GM12801 (cell line): ENCODE measurements around the gene PDK3.

Experiments used
- CTCF ChIP-seq: IDR thresholded peaks from one replicate; pipeline ENCODE4 v1.5.1; 2011; ENCODE audit warnings: control low read depth; ENCODE audit not compliant: insufficient read length; ENCODE audit errors: extremely low read depth

The PDK3 gene

GRCh38 chrX:24427747-24428019 lies 37.4 kb upstream of the PDK3 start:
- no peak for TF ChIP-seq CTCF

GRCh38 chrX:24428516-24428915 lies 36.6 kb upstream of the PDK3 start:
- no peak for TF ChIP-seq CTCF

GRCh38 chrX:24435060-24435459 lies 30.0 kb upstream of the PDK3 start:
- TF ChIP-seq CTCF = no peak

GRCh38 chrX:24443918-24444317 lies 21.2 kb upstream of the PDK3 start:
- TF ChIP-seq CTCF = no peak

- no peak for TF ChIP-seq CTCF
Observed at GRCh38 chrX:24444645-24445044, 20.4 kb upstream of the PDK3 start.

GRCh38 chrX:24448762-24449250 lies 16.3 kb upstream of the PDK3 start:
- no peak for TF ChIP-seq CTCF

- no peak for TF ChIP-seq CTCF
Observed at GRCh38 chrX:24463077-24463476, 2.0 kb upstream of the PDK3 start.

GRCh38 chrX:24464498-24464835 lies 619 bp upstream of the PDK3 start:
- TF ChIP-seq CTCF = no peak
